Prostate gland (tissue), 2 donors: ENCODE results near the gene CDH13.

Experiments used
- POLR2A ChIP-seq: fragments of 450-650 bp; IDR thresholded peaks from one replicate; pipeline ENCODE4 v1.6.1; 2016; ENCODE audit warnings: antibody characterized with exemption, mild to moderate bottlenecking
- POLR2AphosphoS5 ChIP-seq: sonication (generic); formaldehyde crosslinking; IDR thresholded peaks from one replicate; pipeline ENCODE4 v1.6.1; 2017; ENCODE audit warnings: antibody characterized with exemption
- TF ChIP-seq, protein P1 (sequence below), 4 experiments: fragments of 200-600 bp in 2 of 4; fragments of 450-650 bp in 2 of 4; sonication (generic) in 2 of 4; IDR thresholded peaks; 1 replicate in 3 of 4; 2 replicates in 1 of 4; pipeline ENCODE4 v1.5.1; 2016 to 2019; ENCODE audit warnings: antibody characterized with exemption in 4 of 4, mild to moderate bottlenecking in 2 of 4, moderate library complexity in 2 of 4

GRCh38 chr16:82862057-82862456 is 235.3 kb downstream of the CDH13 start:
- TF ChIP-seq, protein P1, sequence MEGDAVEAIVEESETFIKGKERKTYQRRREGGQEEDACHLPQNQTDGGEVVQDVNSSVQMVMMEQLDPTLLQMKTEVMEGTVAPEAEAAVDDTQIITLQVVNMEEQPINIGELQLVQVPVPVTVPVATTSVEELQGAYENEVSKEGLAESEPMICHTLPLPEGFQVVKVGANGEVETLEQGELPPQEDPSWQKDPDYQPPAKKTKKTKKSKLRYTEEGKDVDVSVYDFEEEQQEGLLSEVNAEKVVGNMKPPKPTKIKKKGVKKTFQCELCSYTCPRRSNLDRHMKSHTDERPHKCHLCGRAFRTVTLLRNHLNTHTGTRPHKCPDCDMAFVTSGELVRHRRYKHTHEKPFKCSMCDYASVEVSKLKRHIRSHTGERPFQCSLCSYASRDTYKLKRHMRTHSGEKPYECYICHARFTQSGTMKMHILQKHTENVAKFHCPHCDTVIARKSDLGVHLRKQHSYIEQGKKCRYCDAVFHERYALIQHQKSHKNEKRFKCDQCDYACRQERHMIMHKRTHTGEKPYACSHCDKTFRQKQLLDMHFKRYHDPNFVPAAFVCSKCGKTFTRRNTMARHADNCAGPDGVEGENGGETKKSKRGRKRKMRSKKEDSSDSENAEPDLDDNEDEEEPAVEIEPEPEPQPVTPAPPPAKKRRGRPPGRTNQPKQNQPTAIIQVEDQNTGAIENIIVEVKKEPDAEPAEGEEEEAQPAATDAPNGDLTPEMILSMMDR (IDR thresholded peaks at IDR 0.05), result no peak
- TF ChIP-seq POLR2AphosphoS5, result no peak
- no peak for TF ChIP-seq POLR2A
